ENCODE data around the gene DDX10. TPM values are rescaled to one million over a fixed set of nuclear protein-coding genes. Genes with fewer than 3 reads are reported as not detected.

DDX10 gene
- total and polyA plus RNA-seq, 4 donors, result 8.0 to 11.8 (median 9.0) TPM

- no peak for DNase-seq (ENCODE audit: low spot score)
- WGBS, result 91% methylated on average over 2 of the region's 2 CpGs
- TF ChIP-seq TAF1 (conservative IDR thresholded peaks at IDR 0.05), result no peak
- no peak for TF ChIP-seq FOXA1 (IDR thresholded peaks at IDR 0.05)
- TF ChIP-seq YY1 (IDR thresholded peaks at IDR 0.05), result no peak
- no peak for TF ChIP-seq HNF4G (IDR thresholded peaks at IDR 0.05)
- no peak for TF ChIP-seq RXRA (IDR thresholded peaks at IDR 0.05)
- no peak for TF ChIP-seq JUND (IDR thresholded peaks at IDR 0.05)
- no peak for TF ChIP-seq ATF3 (IDR thresholded peaks at IDR 0.05)
- no peak for TF ChIP-seq EGR1 (IDR thresholded peaks at IDR 0.05; ENCODE audit: low read depth in 2 of 2)
- TF ChIP-seq MAX (IDR thresholded peaks at IDR 0.05), result no peak
- no peak for TF ChIP-seq SP1 (IDR thresholded peaks at IDR 0.05)
Measured at GRCh38 chr11:108781946-108782345, 117.1 kb downstream of the DDX10 start.

GRCh38 chr11:108786281-108786990, 121.6 kb downstream of the DDX10 start:
- Histone ChIP-seq H3K9me3 (ENCODE audit: control insufficient read depth in 4 of 4, low read length in 3 of 4) (no peaks in the 10 kb centered on the region), H3K9ac (ENCODE audit: low read depth in 1 of 2, low read length in 2 of 2) (no peak overlapping the region), H3K4me1 (ENCODE audit: control insufficient read depth in 4 of 4, insufficient read depth in 4 of 4, low read length in 3 of 4) (no peaks in the 10 kb centered on the region), H3K4me3 (ENCODE audit: low read depth in 1 of 3, low read length in 3 of 3) (no peak overlapping the region), H3K27ac (ENCODE audit: low read depth in 1 of 2, low read length in 2 of 2) (no peak overlapping the region), H3K27me3 (ENCODE audit: control insufficient read depth in 4 of 4, insufficient read depth in 4 of 4, low read length in 3 of 4) (no peaks in the 10 kb centered on the region), H3K36me3 (ENCODE audit: control insufficient read depth in 4 of 4, insufficient read depth in 3 of 4, low read depth in 1 of 4, low read length in 3 of 4) (no peaks in the 10 kb centered on the region)
- TF ChIP-seq FOXA2 (IDR thresholded peaks at IDR 0.05), result no peak
- TF ChIP-seq JUND (IDR thresholded peaks at IDR 0.05), result no peak
- no peak for TF ChIP-seq YY1 (IDR thresholded peaks at IDR 0.05)
- TF ChIP-seq EGR1 (IDR thresholded peaks at IDR 0.05; ENCODE audit: low read depth in 2 of 2), result no peak
- TF ChIP-seq REST (IDR thresholded peaks at IDR 0.05), result no peak
- no peak for TF ChIP-seq MAX (IDR thresholded peaks at IDR 0.05)
- TF ChIP-seq GABPA (IDR thresholded peaks at IDR 0.05 in 1 of 2, conservative IDR thresholded peaks at IDR 0.05 in 1 of 2), result no peak
- no peak for TF ChIP-seq HNF4A (conservative IDR thresholded peaks at IDR 0.05)
- no peak for TF ChIP-seq ATF3 (IDR thresholded peaks at IDR 0.05)
- no peak for TF ChIP-seq CTCF (IDR thresholded peaks at IDR 0.05; ENCODE audit: low read depth, low read length, missing input control)
- DNase-seq (ENCODE audit: low spot score), result no peak
- 78% methylated on average over 5 of the region's 5 CpGs for WGBS

More at GRCh38 chr11:108781946-108782345, 117.1 kb downstream of the DDX10 start:
- Histone ChIP-seq H3K36me3 (ENCODE audit: control insufficient read depth in 4 of 4, insufficient read depth in 3 of 4, low read depth in 1 of 4, low read length in 3 of 4) (no peaks in the 10 kb centered on the region), H3K9me3 (ENCODE audit: control insufficient read depth in 4 of 4, low read length in 3 of 4) (no peaks in the 10 kb centered on the region), H3K4me3 (ENCODE audit: low read depth in 1 of 3, low read length in 3 of 3) (no peak overlapping the region), H3K4me1 (ENCODE audit: control insufficient read depth in 4 of 4, insufficient read depth in 4 of 4, low read length in 3 of 4) (no peaks in the 10 kb centered on the region), H3K27me3 (ENCODE audit: control insufficient read depth in 4 of 4, insufficient read depth in 4 of 4, low read length in 3 of 4) (no peaks in the 10 kb centered on the region), H3K9ac (ENCODE audit: low read depth in 1 of 2, low read length in 2 of 2) (no peak overlapping the region), H3K27ac (ENCODE audit: low read depth in 1 of 2, low read length in 2 of 2) (no peak overlapping the region)
